ENCODE measurements around the gene COA6. TPM values are rescaled to one million over a fixed set of nuclear protein-coding genes. Genes with fewer than 3 reads are reported as not detected.
"Not testable (repeated sequence)": the region's sequence is repeated elsewhere in the genome, so short reads cannot be mapped to it uniquely, and the experiment has no call there.

Gene COA6
- total RNA-seq, 2 experiments from 2014 or later: 46.2 to 46.5 TPM

DNA sequence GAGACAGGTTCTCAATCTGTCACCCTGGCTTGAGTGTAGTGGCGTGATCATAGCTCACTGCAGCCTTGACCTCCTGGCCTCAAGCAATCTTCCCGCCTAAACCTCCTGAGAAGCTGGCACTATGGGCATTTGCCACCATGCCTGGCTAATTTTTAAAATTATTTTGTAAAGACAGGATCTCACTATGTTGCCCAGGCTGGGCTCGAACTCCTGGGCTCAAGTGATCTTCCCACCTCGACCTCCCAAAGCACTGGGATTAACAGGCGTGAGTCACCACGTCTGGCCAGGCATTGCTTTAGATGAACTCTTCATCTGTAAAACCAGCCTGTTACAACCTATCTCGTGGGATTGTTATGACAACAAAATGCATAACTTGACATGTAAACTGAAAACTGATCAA, 2.4 kb downstream of the COA6 start:
- no peak for DNase-seq
- ChIA-PET POLR2A (no interaction called here), CTCF (interaction anchor here (1.8 to 2.4 kb wide), 2 partner anchors 8 to 11 kb away, joined by 6 to 7 read pairs; no protein-coding TSS in a partner anchor)
- H3K27ac Mint-ChIP-seq: no peak overlapping the region
- H3K4me3 Mint-ChIP-seq: no peak overlapping the region
- peaks cover 52% of the 10 kb centered on the region for H3K4me1 Mint-ChIP-seq
- peaks cover 62% of the 10 kb centered on the region for H3K36me3 Mint-ChIP-seq (ENCODE audit: low read depth)
- no peaks in the 10 kb centered on the region for H3K27me3 Mint-ChIP-seq
- H3K9me3 Mint-ChIP-seq: peaks cover 9% of the 10 kb centered on the region

DNA sequence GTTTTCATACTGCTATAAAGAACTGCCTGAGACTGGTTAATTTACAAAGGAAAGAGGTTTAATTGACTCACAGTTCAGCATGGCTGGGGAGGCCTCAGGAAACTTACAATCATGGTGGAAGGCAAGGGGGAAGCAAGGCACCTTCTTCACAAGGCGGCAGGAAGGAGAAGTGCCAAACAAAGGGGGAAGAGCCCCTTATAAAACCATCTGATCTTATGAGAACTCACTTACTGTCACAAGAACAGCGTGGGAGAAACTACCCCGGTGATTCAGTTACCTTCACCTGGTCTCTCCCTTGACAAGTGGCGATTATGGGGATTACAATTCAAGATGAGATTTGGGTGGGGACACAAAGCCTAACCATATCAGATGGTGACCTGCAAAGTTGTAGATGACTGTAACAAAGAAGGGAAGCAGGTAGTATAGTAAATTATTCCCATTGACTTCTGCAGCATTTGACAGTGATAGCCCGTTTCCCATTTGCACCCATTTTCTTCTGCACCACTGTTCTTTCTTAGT, 6.4 kb downstream of the COA6 start:
- POLR2A ChIA-PET, H3K27ac Mint-ChIP-seq, H3K9me3 Mint-ChIP-seq, H3K4me3 Mint-ChIP-seq, DNase-seq, H3K27me3 Mint-ChIP-seq: not testable (repeated sequence)
- CTCF ChIA-PET: interaction anchor here (1.0 kb wide), 1 partner anchor 28 kb away, joined by 3 read pairs; no protein-coding TSS in a partner anchor
- Mint-ChIP-seq H3K36me3 (ENCODE audit: low read depth) (peaks cover 62% of the 10 kb centered on the region), H3K4me1 (peaks cover 38% of the 10 kb centered on the region)

DNA sequence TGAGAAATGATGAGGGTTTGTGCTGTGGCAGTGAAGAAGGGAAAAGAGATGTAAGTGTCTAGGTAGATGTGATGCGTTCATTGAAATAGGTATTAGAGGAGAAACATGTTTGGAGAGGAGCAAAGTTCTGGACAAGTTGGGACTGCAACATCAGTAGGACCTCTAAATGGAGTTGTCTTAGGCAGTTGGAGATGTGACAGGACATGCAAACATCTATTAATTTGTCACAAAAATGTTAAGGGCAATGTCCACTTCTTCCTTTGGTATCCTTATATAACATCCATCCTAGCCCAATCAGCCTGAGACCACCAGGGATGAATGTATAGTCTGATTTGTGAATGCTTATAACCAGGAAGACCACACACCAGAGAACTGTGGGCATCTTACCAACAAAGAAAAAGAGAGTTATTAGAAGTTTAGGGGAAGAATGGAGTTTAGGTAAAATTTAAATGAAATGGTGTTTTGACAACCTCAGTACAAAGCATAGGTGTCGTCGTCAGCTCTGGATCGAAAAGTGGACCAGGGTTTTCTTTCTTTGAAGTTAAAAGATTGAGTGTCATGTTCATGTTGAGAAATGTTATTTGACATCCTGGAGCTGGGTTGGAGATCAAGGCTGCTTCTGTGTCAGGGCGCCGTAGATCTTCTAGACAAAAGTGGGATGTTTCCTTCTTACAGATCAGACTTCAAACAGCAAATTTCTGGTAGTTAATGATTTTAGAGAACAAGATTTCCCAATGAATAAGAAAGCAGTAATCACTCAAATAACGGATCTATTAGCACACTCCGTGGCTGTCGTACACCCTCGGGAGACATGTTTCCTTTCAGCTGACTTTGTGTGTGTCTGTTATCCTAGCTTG, 8.7 kb downstream of the COA6 start:
- no peaks in the 10 kb centered on the region for H3K27me3 Mint-ChIP-seq
- peaks cover 32% of the 10 kb centered on the region for H3K4me1 Mint-ChIP-seq
- ChIA-PET CTCF (interaction anchor here (1.1 kb wide), 1 partner anchor 72 kb away, joined by 4 read pairs; no protein-coding TSS in a partner anchor), POLR2A (no interaction called here)
- no peak overlapping the region for H3K27ac Mint-ChIP-seq
- no peak for DNase-seq
- no peak overlapping the region for H3K4me3 Mint-ChIP-seq
- H3K36me3 Mint-ChIP-seq (ENCODE audit: low read depth): peaks cover 64% of the 10 kb centered on the region
- peaks cover 9% of the 10 kb centered on the region for H3K9me3 Mint-ChIP-seq

DNA sequence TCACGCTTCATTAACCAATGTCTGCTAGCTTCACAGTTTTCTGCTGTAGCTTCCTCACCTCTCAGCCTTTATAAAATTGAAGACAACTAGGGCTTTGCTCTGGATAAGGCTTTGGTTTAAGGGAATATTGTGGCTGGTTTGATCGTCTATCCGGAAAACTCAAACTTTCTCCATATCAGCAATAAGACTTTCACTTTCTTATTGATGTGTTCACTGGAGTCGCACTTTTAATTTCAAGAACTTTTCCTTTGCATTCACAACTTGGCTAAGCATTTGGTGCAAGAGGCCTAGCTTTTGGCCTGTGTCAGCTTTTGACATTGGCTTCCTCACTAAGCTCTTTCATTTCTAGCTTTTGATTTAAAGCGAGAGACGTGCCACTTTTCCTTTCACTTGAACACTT, 12.9 kb downstream of the COA6 start:
- peaks cover 35% of the 10 kb centered on the region for H3K36me3 Mint-ChIP-seq (ENCODE audit: low read depth)
- H3K27ac Mint-ChIP-seq: peak overlapping the region; percentile 56
- H3K4me1 Mint-ChIP-seq: peaks cover 22% of the 10 kb centered on the region
- H3K9me3 Mint-ChIP-seq: no peaks in the 10 kb centered on the region
- H3K27me3 Mint-ChIP-seq: no peaks in the 10 kb centered on the region
- no peak overlapping the region for H3K4me3 Mint-ChIP-seq
- ChIA-PET POLR2A (no interaction called here), CTCF (interaction anchor here (0.6 kb wide), 1 partner anchor 510 kb away, joined by 3 read pairs; no protein-coding TSS in a partner anchor)
- DNase-seq: no peak

DNA sequence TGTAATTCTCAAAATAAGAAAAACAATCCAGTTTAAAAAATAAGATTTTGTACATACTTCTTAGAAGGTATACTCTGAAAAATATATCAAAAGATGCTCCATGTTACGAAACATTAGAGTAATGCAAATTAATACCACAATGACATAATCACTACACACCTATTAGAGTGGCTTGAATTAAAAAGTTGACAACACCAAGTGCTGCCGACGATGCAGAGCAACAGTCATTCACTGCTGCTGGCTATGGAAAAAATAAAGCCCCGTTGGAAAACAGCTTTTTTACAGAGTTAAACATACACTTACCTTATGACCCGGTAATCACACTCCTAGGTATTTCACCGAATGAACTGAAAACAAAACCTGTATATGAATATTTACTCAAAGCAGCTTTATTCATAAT, 14.8 kb downstream of the COA6 start:
- DNase-seq: no peak
- Mint-ChIP-seq H3K36me3 (ENCODE audit: low read depth) (peaks cover 35% of the 10 kb centered on the region), H3K27me3 (no peaks in the 10 kb centered on the region), H3K4me3 (no peak overlapping the region), H3K4me1 (peaks cover 15% of the 10 kb centered on the region), H3K27ac (no peak overlapping the region), H3K9me3 (no peaks in the 10 kb centered on the region)
- ChIA-PET CTCF (no interaction called here), POLR2A (no interaction called here)

DNA sequence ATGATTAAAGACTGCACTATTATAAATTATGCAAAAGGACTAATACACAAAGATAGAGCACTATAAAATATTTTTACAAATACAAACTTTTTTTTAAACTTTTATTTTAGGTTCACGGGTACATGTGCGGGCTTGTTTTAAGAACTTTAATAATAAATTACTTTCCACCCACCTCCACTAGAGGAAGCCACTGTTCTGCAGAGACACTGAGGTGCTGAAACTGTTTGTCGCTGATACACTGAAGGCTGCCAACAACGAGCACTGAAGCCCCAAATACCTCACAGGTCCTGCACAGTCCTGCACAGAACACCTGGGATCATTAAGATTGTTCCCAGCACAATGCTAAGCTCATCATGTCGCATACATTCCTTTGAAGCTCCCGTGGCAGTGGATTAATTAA, 19.9 kb downstream of the COA6 start:
- H3K27ac Mint-ChIP-seq: peak overlapping the region; percentile 60
- peak; percentile 21 for DNase-seq
- POLR2A ChIA-PET: no interaction called here
- no peak overlapping the region for H3K4me3 Mint-ChIP-seq
- H3K4me1 Mint-ChIP-seq: peaks cover 13% of the 10 kb centered on the region
- H3K9me3 Mint-ChIP-seq: no peaks in the 10 kb centered on the region
- no peaks in the 10 kb centered on the region for H3K27me3 Mint-ChIP-seq
- CTCF ChIA-PET: no interaction called here
- H3K36me3 Mint-ChIP-seq (ENCODE audit: low read depth): peaks cover 33% of the 10 kb centered on the region

DNA sequence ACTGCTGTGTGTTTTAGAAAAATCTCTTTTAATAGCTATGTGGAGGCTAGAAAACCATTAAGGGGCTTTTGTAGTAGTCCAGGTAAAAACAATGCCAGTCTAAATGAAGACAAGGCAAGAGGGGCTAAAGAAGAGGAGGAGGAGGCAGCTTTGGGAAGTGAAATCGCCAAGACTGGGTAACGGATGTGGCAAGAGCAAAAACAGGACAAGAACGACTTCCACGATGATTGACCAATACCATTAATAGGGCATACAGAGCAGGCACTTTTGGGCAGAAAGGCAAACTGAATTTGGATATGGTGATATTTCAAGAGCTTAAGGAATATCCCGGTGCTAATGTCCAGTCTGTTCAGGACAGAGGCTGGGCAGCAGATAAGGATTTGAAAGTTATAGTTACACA, 22.0 kb downstream of the COA6 start:
- CTCF ChIA-PET: interaction anchor here (0.6 to 1.3 kb wide), 5 partner anchors 11 to 1047 kb away, joined by 3 to 4 read pairs (median 3); no protein-coding TSS in a partner anchor
- POLR2A ChIA-PET: no interaction called here
- Mint-ChIP-seq H3K9me3 (no peaks in the 10 kb centered on the region), H3K36me3 (ENCODE audit: low read depth) (peaks cover 37% of the 10 kb centered on the region), H3K4me1 (peaks cover 30% of the 10 kb centered on the region), H3K27ac (no peak overlapping the region), H3K27me3 (no peaks in the 10 kb centered on the region), H3K4me3 (no peak overlapping the region)
- DNase-seq: no peak

DNA sequence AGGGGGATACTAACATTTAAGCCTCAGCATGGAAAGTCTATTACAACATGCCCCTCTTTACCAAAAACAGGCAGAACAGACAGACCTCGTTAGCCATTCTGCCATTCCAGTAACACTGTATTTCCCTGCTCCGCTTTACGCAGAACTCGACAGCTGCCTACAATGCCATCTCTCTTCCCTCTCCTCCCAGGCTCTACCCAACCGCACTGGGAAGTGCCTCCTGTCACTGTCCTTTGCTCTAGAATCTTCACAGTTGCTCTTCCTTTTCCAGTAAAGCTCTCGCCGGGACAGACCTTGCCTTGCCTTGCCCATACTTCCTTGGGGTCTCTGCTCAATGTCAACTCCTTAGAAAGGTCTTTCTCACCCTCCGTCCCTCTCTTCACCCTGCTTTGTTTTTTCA, 22.8 kb downstream of the COA6 start:
- H3K4me1 Mint-ChIP-seq: peaks cover 36% of the 10 kb centered on the region
- H3K36me3 Mint-ChIP-seq (ENCODE audit: low read depth): peaks cover 39% of the 10 kb centered on the region
- H3K4me3 Mint-ChIP-seq: no peak overlapping the region
- no peaks in the 10 kb centered on the region for H3K9me3 Mint-ChIP-seq
- ChIA-PET POLR2A (no interaction called here), CTCF (interaction anchor here (1.3 kb wide), 1 partner anchor 10 kb away, joined by 3 read pairs; no protein-coding TSS in a partner anchor)
- peak overlapping the region; percentile 21 for H3K27ac Mint-ChIP-seq
- no peaks in the 10 kb centered on the region for H3K27me3 Mint-ChIP-seq
- DNase-seq: no peak

DNA sequence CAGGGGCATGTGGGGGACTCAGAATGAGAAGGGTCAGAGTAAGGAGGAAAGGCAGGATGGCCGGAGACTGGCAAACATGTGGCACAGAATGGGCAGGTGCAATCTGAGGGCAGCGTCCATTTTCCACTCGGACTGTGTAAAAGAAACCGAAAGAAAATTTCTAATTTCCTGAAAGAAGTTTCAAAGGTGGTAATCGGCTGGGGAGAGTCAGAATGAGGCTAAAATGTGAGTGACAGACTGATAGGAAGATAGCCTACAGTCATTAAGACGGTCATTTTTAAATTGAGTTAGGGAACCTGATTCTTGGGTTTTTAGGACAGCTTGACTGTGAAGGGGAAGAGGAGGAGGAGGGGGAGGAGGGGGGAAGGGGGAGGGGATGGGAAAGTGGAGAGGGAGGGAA, 23.6 kb downstream of the COA6 start:
- no peak overlapping the region for H3K4me3 Mint-ChIP-seq
- peaks cover 43% of the 10 kb centered on the region for H3K4me1 Mint-ChIP-seq
- H3K36me3 Mint-ChIP-seq (ENCODE audit: low read depth): peaks cover 39% of the 10 kb centered on the region
- DNase-seq: no peak
- CTCF ChIA-PET: no interaction called here
- H3K9me3 Mint-ChIP-seq: no peaks in the 10 kb centered on the region
- peak overlapping the region; percentile 79 for H3K27ac Mint-ChIP-seq
- H3K27me3 Mint-ChIP-seq: no peaks in the 10 kb centered on the region
- POLR2A ChIA-PET: no interaction called here

DNA sequence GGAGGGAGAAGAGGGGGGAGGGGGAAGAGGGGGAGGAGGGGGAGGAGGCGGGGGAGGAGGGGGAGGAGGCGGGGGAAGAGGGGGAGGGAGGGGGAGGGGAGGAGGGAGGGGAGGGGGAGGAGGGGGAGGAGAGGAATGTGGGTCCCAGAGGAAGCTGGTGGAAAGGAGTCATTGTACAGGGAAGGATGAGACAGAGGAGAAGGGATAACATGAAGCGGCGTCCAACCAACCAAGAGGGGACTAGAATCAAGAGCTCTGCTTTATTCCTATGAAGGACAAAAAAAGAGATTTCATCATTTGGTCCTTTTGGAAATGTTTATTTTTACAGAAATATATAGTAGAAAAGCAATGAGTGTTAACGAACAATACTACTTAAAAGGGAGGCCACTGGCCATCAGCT, 24.5 kb downstream of the COA6 start:
- no peak for DNase-seq
- no peak overlapping the region for H3K4me3 Mint-ChIP-seq
- CTCF ChIA-PET: interaction anchor here (0.9 kb wide), 1 partner anchor 44 kb away, joined by 3 read pairs; no protein-coding TSS in a partner anchor
- H3K36me3 Mint-ChIP-seq (ENCODE audit: low read depth): peaks cover 37% of the 10 kb centered on the region
- H3K27me3 Mint-ChIP-seq: no peaks in the 10 kb centered on the region
- POLR2A ChIA-PET: interaction anchor here (0.7 kb wide), 1 partner anchor 24 kb away, joined by 4 read pairs; the partner anchor contains the start of gene COA6
- no peaks in the 10 kb centered on the region for H3K9me3 Mint-ChIP-seq
- H3K27ac Mint-ChIP-seq: no peak overlapping the region
- H3K4me1 Mint-ChIP-seq: peaks cover 49% of the 10 kb centered on the region

DNA sequence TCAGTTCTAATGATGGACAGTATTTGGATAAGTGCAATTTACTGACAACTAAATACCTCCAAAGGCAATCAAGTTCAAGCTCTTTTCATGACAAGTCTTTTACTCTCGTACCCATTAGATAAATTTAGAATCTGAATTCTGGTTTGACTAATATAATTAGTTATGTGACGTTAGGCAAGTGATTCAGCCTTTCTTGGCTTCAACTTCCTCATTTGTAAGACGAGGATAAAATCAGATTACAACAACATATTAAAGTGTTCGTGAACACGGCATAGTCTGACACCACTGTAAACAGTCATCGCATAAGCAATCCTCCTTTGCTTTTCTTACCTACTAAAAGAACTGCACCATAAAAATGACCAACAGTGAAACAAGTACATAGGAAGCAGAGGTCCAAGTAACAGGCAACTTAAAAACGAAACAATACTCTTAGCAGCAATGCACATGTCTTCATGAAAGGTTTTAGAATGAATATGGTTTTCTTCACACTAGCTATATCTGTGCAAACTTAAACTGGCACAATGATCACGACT, 25.7 kb downstream of the COA6 start:
- Mint-ChIP-seq H3K36me3 (ENCODE audit: low read depth) (peaks cover 38% of the 10 kb centered on the region), H3K4me1 (peaks cover 53% of the 10 kb centered on the region), H3K27ac (peak overlapping the region; percentile 89), H3K9me3 (peaks cover 3% of the 10 kb centered on the region), H3K4me3 (peak overlapping the region; percentile 68), H3K27me3 (no peaks in the 10 kb centered on the region)
- POLR2A ChIA-PET: no interaction called here
- DNase-seq: no peak
- CTCF ChIA-PET: interaction anchor here (0.6 to 0.9 kb wide), 2 partner anchors 9 to 45 kb away, joined by 3 read pairs; no protein-coding TSS in a partner anchor

DNA sequence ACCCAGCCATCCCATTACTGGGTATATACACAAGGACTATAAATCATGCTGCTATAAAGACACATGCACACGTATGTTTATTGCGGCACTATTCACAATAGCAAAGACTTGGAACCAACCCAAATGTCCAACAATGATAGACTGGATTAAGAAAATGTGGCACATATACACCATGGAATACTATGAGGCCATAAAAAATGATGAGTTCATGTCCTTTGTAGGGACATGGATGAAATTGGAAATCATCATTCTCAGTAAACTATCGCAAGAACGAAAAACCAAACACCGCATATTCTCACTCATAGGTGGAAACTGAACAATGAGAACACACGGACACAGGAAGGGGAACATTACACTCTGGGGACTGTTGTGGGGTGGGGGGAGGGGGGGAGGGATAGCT, 26.3 kb downstream of the COA6 start:
- not testable (repeated sequence) for H3K27me3 Mint-ChIP-seq
- Mint-ChIP-seq H3K4me3 (peak overlapping the region; percentile 68), H3K27ac (peak overlapping the region; percentile 89)

DNA sequence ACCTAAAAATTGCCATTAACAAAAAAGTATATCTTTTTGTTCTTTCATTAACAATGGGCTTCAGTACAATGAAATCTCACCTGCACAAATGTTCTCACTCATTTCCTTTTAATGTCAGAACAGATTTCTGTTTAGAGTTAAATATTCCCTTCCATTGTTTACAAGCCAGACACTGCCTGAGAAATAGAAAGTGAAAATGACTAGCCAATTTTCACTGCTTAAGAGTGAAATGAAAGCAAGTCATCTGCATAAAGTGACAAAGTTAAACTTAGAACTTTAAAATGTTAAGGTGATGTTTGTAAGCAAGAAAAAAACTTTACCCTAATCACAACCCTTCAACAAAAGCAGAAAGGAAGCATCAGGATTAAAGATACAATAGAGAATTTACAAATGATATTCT, 27.5 kb downstream of the COA6 start:
- peak overlapping the region; percentile 93 for H3K27ac Mint-ChIP-seq
- DNase-seq: no peak
- peaks cover 3% of the 10 kb centered on the region for H3K9me3 Mint-ChIP-seq
- H3K36me3 Mint-ChIP-seq (ENCODE audit: low read depth): peaks cover 41% of the 10 kb centered on the region
- ChIA-PET CTCF (interaction anchor here (0.6 kb wide), 1 partner anchor 174 kb away, joined by 3 read pairs; no protein-coding TSS in a partner anchor), POLR2A (no interaction called here)
- peaks cover 56% of the 10 kb centered on the region for H3K4me1 Mint-ChIP-seq
- peak overlapping the region; percentile 66 for H3K4me3 Mint-ChIP-seq
- H3K27me3 Mint-ChIP-seq: no peaks in the 10 kb centered on the region

More for the DNA sequence above, 26.3 kb downstream of the COA6 start:
- POLR2A ChIA-PET, DNase-seq, H3K9me3 Mint-ChIP-seq: not testable (repeated sequence)
- CTCF ChIA-PET: interaction anchor here (0.6 kb wide), 1 partner anchor 10 kb away, joined by 3 read pairs; no protein-coding TSS in a partner anchor
- peaks cover 35% of the 10 kb centered on the region for H3K36me3 Mint-ChIP-seq (ENCODE audit: low read depth)
- peaks cover 50% of the 10 kb centered on the region for H3K4me1 Mint-ChIP-seq

Data from activated CD4-positive, alpha-beta T cell treated with anti-CD3 and anti-CD28 coated beads, Interleukin-2, amount 10 ng/mL, durations not matched to agents 7 days and 5 days (primary cell).